HepG2 (cell line): ENCODE data around the gene LYZL2. TPM values are rescaled to one million over a fixed set of nuclear protein-coding genes. Genes with fewer than 3 reads are reported as not detected.

Source experiments
- CENPX ChIP-seq: sonication (generic); formaldehyde crosslinking; IDR thresholded peaks from 2 replicates; pipeline ENCODE4 v1.9.0; 2021; ENCODE audit warnings: mild to moderate bottlenecking, missing genetic modification reagents, moderate library complexity
- FOXO1 ChIP-seq: sonication (generic); formaldehyde crosslinking; IDR thresholded peaks from 2 replicates; pipeline ENCODE4 v1.4.0; 2020; ENCODE audit warnings: missing genetic modification reagents
- HNRNPL ChIP-seq: fragments of 200-400 bp; formaldehyde crosslinking; IDR thresholded peaks from 2 replicates; pipeline ENCODE4 v1.6.1; 2017; ENCODE audit warnings: mild to moderate bottlenecking, low read depth, low read length
- HNRNPUL1 ChIP-seq: fragments of 200-400 bp; formaldehyde crosslinking; IDR thresholded peaks from 2 replicates; pipeline ENCODE4 v1.6.1; 2017; ENCODE audit warnings: low read depth, mild to moderate bottlenecking, low read length, moderate library complexity
- IRX3 ChIP-seq: sonication (generic); formaldehyde crosslinking; IDR thresholded peaks from 2 replicates; pipeline ENCODE4 v1.8.1; 2023; ENCODE audit warnings: mild to moderate bottlenecking, low read depth, missing genetic modification reagents, borderline replicate concordance
- KDM2A ChIP-seq: sonication (generic); formaldehyde crosslinking; IDR thresholded peaks from 2 replicates; pipeline ENCODE4 v1.4.0; 2020; ENCODE audit warnings: low read depth, missing genetic modification reagents, borderline replicate concordance
- MTA3 ChIP-seq: sonication (generic); formaldehyde crosslinking; IDR thresholded peaks from 2 replicates; pipeline ENCODE4 v1.4.0; 2020; ENCODE audit warnings: missing genetic modification reagents
- RFX5 ChIP-seq: IDR thresholded peaks from 2 replicates; pipeline ENCODE4 v1.6.1; 2011; ENCODE audit warnings: low read depth, low read length, improper control_type of control experiment
- SCMH1 ChIP-seq: sonication (generic); formaldehyde crosslinking; IDR thresholded peaks from 2 replicates; pipeline ENCODE4 v1.9.0; 2021; ENCODE audit warnings: missing genetic modification reagents, mild to moderate bottlenecking, borderline replicate concordance
- ZBTB1 ChIP-seq: sonication (generic); formaldehyde crosslinking; IDR thresholded peaks from 2 replicates; pipeline ENCODE4 v1.4.0; 2020; ENCODE audit warnings: missing genetic modification reagents, borderline replicate concordance
- ZNF383 ChIP-seq: sonication (generic); formaldehyde crosslinking; IDR thresholded peaks from 2 replicates; pipeline ENCODE4 v1.4.0; 2020; ENCODE audit warnings: missing genetic modification reagents, mild to moderate bottlenecking, borderline replicate concordance
- ZNF878 ChIP-seq: sonication (generic); formaldehyde crosslinking; IDR thresholded peaks from 2 replicates; pipeline ENCODE4 v1.8.1; 2023; ENCODE audit warnings: mild to moderate bottlenecking, missing genetic modification reagents, moderate library complexity
- polyA plus RNA-seq, 8 experiments: library from polyadenylated mRNA; depleted of rRNA in 3 of 8; stranded (reverse) in 7 of 8; unstranded in 1 of 8; fragments of >200 nt; fragmentation: Illumina TruSeq in 4 of 8; extraction: Trizol in 4 of 8; gene quantifications; 2 replicates each; pipeline versions ENCODE4 v1.2.1 to v1.2.3, GENCODE V29; 2011 to 2016; ENCODE audit warnings: low read depth in 4 of 8, missing spikeins in 1 of 8, mixed read lengths in 1 of 8; ENCODE audit not compliant: insufficient read depth in 1 of 8
- total RNA-seq, 5 experiments: library from RNA; depleted of rRNA; stranded (reverse); fragments of >200 nt; fragmentation: Illumina TruSeq; extraction: Trizol; gene quantifications; 2 replicates each; pipeline ENCODE4 v1.2.3, GENCODE V29; 2016; ENCODE audit warnings: low read depth in 1 of 5
- TF ChIP-seq, protein P1 (sequence below): sonication (generic); formaldehyde crosslinking; IDR thresholded peaks from 2 replicates; pipeline ENCODE4 v1.4.0; 2020; ENCODE audit warnings: mild to moderate bottlenecking, missing genetic modification reagents, borderline replicate concordance
- TF ChIP-seq, protein P2 (sequence below): IDR thresholded peaks from 2 replicates; pipeline ENCODE4 v1.6.1; 2016; ENCODE audit warnings: low read depth
- TF ChIP-seq, protein P3 (sequence below): sonication (generic); formaldehyde crosslinking; IDR thresholded peaks from 2 replicates; pipeline ENCODE4 v1.8.0; 2023; ENCODE audit warnings: mild to moderate bottlenecking, missing genetic modification reagents
- TF ChIP-seq, protein P4 (sequence below): sonication (generic); formaldehyde crosslinking; IDR thresholded peaks from 2 replicates; pipeline ENCODE4 v1.9.0; 2021; ENCODE audit warnings: mild to moderate bottlenecking, missing genetic modification reagents

The LYZL2 gene
- total and polyA plus RNA-seq, 2 of the 13 experiments (the other 11 are each of a cell fraction or from before 2014, with no cell fraction given) = 0.20 to 0.63 TPM

DNA sequence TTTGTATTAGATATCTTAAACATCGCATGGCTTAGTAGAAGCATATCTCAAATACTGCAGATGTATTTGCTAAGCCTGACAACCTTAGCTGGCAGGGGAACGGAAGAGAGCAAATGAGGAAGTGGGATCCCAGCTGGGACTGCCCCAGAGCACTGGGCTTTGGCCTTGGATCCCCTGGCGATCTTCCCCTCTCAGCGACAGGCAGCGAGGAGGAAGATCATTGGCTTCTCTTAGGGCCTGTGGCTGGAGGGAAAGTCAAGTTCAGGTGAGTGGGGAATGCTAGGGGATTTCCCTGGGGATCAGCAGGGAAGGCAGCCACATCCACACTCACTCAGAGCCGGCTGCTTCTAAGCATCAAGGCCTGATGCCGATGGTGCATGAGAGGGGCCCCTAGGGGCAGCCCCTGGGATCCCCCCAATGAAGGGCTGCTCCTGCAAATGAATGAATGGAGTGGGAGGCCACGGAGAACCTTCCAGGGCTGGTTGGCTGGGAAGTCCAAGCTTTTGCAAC lies 42.0 kb downstream of the LYZL2 start (continued):
- TF ChIP-seq, protein P1, sequence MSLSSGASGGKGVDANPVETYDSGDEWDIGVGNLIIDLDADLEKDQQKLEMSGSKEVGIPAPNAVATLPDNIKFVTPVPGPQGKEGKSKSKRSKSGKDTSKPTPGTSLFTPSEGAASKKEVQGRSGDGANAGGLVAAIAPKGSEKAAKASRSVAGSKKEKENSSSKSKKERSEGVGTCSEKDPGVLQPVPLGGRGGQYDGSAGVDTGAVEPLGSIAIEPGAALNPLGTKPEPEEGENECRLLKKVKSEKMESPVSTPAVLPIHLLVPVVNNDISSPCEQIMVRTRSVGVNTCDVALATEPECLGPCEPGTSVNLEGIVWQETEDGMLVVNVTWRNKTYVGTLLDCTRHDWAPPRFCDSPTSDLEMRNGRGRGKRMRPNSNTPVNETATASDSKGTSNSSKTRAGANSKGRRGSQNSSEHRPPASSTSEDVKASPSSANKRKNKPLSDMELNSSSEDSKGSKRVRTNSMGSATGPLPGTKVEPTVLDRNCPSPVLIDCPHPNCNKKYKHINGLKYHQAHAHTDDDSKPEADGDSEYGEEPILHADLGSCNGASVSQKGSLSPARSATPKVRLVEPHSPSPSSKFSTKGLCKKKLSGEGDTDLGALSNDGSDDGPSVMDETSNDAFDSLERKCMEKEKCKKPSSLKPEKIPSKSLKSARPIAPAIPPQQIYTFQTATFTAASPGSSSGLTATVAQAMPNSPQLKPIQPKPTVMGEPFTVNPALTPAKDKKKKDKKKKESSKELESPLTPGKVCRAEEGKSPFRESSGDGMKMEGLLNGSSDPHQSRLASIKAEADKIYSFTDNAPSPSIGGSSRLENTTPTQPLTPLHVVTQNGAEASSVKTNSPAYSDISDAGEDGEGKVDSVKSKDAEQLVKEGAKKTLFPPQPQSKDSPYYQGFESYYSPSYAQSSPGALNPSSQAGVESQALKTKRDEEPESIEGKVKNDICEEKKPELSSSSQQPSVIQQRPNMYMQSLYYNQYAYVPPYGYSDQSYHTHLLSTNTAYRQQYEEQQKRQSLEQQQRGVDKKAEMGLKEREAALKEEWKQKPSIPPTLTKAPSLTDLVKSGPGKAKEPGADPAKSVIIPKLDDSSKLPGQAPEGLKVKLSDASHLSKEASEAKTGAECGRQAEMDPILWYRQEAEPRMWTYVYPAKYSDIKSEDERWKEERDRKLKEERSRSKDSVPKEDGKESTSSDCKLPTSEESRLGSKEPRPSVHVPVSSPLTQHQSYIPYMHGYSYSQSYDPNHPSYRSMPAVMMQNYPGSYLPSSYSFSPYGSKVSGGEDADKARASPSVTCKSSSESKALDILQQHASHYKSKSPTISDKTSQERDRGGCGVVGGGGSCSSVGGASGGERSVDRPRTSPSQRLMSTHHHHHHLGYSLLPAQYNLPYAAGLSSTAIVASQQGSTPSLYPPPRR (CRISPR knock-in tag) = peak; percentile 49; the same call in 1 of the 2 replicates
- TF ChIP-seq IRX3 (CRISPR knock-in tag) = no peak
- TF ChIP-seq FOXO1 = peak; percentile 39; the same call in 1 of the 2 replicates
- TF ChIP-seq HNRNPL = no peak
- TF ChIP-seq, protein P2, sequence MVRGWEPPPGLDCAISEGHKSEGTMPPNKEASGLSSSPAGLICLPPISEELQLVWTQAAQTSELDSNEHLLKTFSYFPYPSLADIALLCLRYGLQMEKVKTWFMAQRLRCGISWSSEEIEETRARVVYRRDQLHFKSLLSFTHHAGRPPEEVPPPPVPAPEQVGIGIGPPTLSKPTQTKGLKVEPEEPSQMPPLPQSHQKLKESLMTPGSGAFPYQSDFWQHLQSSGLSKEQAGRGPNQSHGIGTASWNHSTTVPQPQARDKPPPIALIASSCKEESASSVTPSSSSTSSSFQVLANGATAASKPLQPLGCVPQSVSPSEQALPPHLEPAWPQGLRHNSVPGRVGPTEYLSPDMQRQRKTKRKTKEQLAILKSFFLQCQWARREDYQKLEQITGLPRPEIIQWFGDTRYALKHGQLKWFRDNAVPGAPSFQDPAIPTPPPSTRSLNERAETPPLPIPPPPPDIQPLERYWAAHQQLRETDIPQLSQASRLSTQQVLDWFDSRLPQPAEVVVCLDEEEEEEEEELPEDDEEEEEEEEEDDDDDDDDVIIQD (CRISPR knock-in tag) = peak; percentile 24; the same call in 1 of the 2 replicates
- TF ChIP-seq CENPX (CRISPR knock-in tag) = no peak
- TF ChIP-seq, protein P3, sequence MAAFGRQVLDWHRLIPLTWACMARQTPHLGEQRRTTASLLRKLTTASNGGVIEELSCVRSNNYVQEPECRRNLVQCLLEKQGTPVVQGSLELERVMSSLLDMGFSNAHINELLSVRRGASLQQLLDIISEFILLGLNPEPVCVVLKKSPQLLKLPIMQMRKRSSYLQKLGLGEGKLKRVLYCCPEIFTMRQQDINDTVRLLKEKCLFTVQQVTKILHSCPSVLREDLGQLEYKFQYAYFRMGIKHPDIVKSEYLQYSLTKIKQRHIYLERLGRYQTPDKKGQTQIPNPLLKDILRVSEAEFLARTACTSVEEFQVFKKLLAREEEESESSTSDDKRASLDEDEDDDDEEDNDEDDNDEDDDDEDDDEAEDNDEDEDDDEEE (CRISPR knock-in tag) = no peak
- TF ChIP-seq ZNF383 (CRISPR knock-in tag) = no peak
- TF ChIP-seq SCMH1 (CRISPR knock-in tag) = no peak
- no peak for TF ChIP-seq HNRNPUL1
- TF ChIP-seq ZBTB1 (CRISPR knock-in tag) = no peak
- peak; percentile 29; the same call in 1 of the 2 replicates for TF ChIP-seq ZNF878 (CRISPR knock-in tag)
- peak; percentile 71; the same call in 1 of the 2 replicates for TF ChIP-seq RFX5
- peak; percentile 27; the same call in 1 of the 2 replicates for TF ChIP-seq KDM2A (CRISPR knock-in tag)
- TF ChIP-seq, protein P4, sequence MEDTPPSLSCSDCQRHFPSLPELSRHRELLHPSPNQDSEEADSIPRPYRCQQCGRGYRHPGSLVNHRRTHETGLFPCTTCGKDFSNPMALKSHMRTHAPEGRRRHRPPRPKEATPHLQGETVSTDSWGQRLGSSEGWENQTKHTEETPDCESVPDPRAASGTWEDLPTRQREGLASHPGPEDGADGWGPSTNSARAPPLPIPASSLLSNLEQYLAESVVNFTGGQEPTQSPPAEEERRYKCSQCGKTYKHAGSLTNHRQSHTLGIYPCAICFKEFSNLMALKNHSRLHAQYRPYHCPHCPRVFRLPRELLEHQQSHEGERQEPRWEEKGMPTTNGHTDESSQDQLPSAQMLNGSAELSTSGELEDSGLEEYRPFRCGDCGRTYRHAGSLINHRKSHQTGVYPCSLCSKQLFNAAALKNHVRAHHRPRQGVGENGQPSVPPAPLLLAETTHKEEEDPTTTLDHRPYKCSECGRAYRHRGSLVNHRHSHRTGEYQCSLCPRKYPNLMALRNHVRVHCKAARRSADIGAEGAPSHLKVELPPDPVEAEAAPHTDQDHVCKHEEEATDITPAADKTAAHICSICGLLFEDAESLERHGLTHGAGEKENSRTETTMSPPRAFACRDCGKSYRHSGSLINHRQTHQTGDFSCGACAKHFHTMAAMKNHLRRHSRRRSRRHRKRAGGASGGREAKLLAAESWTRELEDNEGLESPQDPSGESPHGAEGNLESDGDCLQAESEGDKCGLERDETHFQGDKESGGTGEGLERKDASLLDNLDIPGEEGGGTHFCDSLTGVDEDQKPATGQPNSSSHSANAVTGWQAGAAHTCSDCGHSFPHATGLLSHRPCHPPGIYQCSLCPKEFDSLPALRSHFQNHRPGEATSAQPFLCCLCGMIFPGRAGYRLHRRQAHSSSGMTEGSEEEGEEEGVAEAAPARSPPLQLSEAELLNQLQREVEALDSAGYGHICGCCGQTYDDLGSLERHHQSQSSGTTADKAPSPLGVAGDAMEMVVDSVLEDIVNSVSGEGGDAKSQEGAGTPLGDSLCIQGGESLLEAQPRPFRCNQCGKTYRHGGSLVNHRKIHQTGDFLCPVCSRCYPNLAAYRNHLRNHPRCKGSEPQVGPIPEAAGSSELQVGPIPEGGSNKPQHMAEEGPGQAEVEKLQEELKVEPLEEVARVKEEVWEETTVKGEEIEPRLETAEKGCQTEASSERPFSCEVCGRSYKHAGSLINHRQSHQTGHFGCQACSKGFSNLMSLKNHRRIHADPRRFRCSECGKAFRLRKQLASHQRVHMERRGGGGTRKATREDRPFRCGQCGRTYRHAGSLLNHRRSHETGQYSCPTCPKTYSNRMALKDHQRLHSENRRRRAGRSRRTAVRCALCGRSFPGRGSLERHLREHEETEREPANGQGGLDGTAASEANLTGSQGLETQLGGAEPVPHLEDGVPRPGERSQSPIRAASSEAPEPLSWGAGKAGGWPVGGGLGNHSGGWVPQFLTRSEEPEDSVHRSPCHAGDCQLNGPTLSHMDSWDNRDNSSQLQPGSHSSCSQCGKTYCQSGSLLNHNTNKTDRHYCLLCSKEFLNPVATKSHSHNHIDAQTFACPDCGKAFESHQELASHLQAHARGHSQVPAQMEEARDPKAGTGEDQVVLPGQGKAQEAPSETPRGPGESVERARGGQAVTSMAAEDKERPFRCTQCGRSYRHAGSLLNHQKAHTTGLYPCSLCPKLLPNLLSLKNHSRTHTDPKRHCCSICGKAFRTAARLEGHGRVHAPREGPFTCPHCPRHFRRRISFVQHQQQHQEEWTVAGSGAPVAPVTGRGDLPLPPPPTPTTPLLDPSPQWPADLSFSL = no peak
- no peak for TF ChIP-seq MTA3 (CRISPR knock-in tag)
